ENCODE data around the gene GLB1L2.

The GLB1L2 gene

DNA sequence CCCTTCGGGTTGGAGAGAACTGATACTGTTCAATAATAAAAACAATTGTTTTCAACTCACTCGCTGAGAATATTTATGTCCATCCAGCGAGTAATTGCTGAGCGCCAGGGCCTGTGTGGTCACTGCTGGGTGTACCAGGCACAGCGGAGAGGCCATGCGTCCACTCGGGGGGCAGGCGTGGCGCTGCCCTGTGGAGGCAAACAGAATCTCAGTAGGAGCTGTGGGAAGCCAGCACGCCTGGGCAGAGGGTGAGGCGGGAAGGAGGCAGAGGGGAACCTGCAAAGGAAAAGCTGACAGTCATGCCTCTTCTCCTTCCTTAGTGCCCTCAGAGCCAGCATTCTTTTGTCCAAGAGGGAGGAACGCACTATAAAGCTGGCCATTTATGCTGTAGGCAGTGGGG is 44.2 kb upstream of the GLB1L2 start:
- H4K20me1 ChIP-seq (ENCODE audit: insufficient read depth, low read length, poor library complexity, severe bottlenecking) = no peaks in the 10 kb centered on the region
- H3K27me3 ChIP-seq (ENCODE audit: insufficient read depth, low read length, poor library complexity, severe bottlenecking) = no peaks in the 10 kb centered on the region
- no peak overlapping the region for H3K9ac ChIP-seq (ENCODE audit: low read depth, low read length, poor library complexity, severe bottlenecking)
- no peaks in the 10 kb centered on the region for H3K79me2 ChIP-seq (ENCODE audit: insufficient read depth, low read length)
- no peaks in the 10 kb centered on the region for H3K9me3 ChIP-seq (ENCODE audit: insufficient read depth, low read depth, low read length)
- no peaks in the 10 kb centered on the region for H3K36me3 ChIP-seq (ENCODE audit: insufficient read depth, low read length)
- H3K4me3 ChIP-seq (ENCODE audit: low read length, poor library complexity, severe bottlenecking) = no peak overlapping the region
- no peak overlapping the region for H2AFZ ChIP-seq (ENCODE audit: low read length)
- TF ChIP-seq EZH2phosphoT487 (IDR thresholded peaks at IDR 0.05; ENCODE audit: borderline replicate concordance) = no peak
- TF ChIP-seq, protein P1, sequence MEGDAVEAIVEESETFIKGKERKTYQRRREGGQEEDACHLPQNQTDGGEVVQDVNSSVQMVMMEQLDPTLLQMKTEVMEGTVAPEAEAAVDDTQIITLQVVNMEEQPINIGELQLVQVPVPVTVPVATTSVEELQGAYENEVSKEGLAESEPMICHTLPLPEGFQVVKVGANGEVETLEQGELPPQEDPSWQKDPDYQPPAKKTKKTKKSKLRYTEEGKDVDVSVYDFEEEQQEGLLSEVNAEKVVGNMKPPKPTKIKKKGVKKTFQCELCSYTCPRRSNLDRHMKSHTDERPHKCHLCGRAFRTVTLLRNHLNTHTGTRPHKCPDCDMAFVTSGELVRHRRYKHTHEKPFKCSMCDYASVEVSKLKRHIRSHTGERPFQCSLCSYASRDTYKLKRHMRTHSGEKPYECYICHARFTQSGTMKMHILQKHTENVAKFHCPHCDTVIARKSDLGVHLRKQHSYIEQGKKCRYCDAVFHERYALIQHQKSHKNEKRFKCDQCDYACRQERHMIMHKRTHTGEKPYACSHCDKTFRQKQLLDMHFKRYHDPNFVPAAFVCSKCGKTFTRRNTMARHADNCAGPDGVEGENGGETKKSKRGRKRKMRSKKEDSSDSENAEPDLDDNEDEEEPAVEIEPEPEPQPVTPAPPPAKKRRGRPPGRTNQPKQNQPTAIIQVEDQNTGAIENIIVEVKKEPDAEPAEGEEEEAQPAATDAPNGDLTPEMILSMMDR (conservative IDR thresholded peaks at IDR 0.05; ENCODE audit: low read length) = no peak
- H3K9me2 ChIP-seq (replicated peaks; ENCODE audit: low read depth, low read length) = no peaks in the 10 kb centered on the region
- no peaks in the 10 kb centered on the region for H3F3A ChIP-seq (ENCODE audit: low read depth)
- H3K4me2 ChIP-seq (ENCODE audit: low read depth, low read length, poor library complexity, severe bottlenecking) = no peak overlapping the region
- peaks cover 9% of the 10 kb centered on the region for H3K4me1 ChIP-seq (ENCODE audit: insufficient read depth, low read length, poor library complexity, severe bottlenecking)

DNA sequence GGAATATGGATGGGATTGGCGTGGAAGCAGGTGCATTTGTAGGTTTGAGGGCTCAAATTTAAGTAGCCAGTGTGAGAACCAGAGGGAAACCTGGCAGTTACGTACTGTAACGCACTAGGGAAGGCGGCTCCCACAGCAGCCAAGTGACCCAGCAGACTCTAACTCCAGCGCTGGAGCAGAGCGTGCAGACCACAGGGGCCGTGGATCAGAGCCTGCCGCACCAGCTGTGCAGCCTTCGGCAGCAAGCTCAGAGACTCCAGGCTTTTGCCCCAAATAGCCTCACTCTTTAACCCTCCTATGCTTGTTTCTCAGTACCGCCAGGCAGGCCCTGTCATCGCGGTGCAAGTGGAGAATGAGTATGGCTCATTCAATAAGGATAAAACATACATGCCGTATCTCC is 43.3 kb upstream of the GLB1L2 start:
- Histone ChIP-seq H3K4me1 (ENCODE audit: insufficient read depth, low read length, poor library complexity, severe bottlenecking) (peaks cover 9% of the 10 kb centered on the region), H3K4me2 (ENCODE audit: low read depth, low read length, poor library complexity, severe bottlenecking) (no peak overlapping the region), H4K20me1 (ENCODE audit: insufficient read depth, low read length, poor library complexity, severe bottlenecking) (no peaks in the 10 kb centered on the region), H3K27me3 (ENCODE audit: insufficient read depth, low read length, poor library complexity, severe bottlenecking) (no peaks in the 10 kb centered on the region), H3K9me2 (replicated peaks; ENCODE audit: low read depth, low read length) (no peaks in the 10 kb centered on the region), H3K36me3 (ENCODE audit: insufficient read depth, low read length) (no peaks in the 10 kb centered on the region), H3K4me3 (ENCODE audit: low read length, poor library complexity, severe bottlenecking) (no peak overlapping the region), H2AFZ (ENCODE audit: low read length) (no peak overlapping the region), H3K9me3 (ENCODE audit: insufficient read depth, low read depth, low read length) (no peaks in the 10 kb centered on the region), H3K9ac (ENCODE audit: low read depth, low read length, poor library complexity, severe bottlenecking) (no peak overlapping the region), H3F3A (ENCODE audit: low read depth) (no peaks in the 10 kb centered on the region), H3K79me2 (ENCODE audit: insufficient read depth, low read length) (no peaks in the 10 kb centered on the region)
- TF ChIP-seq EZH2phosphoT487 (IDR thresholded peaks at IDR 0.05; ENCODE audit: borderline replicate concordance) = no peak
- TF ChIP-seq, protein P1 (conservative IDR thresholded peaks at IDR 0.05; ENCODE audit: low read length) = no peak

DNA sequence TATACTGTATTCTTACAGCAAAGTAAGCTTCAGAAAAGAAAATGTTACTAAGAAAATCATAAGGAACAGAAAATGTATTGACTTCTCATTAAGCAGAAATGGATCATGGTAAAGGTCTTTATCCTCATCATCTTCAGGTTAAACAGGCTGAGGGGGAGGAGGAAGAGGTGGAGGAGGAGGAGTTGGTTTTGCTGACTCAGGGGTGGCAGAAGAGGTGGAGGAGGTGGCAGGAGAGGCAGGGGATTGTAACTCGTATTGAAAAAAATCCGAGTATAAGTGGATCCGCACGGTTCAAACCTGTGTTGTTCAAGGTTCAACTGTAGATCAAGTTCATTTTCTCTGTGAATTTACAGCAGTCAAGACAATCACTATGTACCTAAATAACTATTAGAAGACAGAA is 42.6 kb upstream of the GLB1L2 start:
- no peaks in the 10 kb centered on the region for H3K9me2 ChIP-seq (replicated peaks; ENCODE audit: low read depth, low read length)
- H3K27me3 ChIP-seq (ENCODE audit: insufficient read depth, low read length, poor library complexity, severe bottlenecking) = no peaks in the 10 kb centered on the region
- no peak overlapping the region for H2AFZ ChIP-seq (ENCODE audit: low read length)
- no peaks in the 10 kb centered on the region for H4K20me1 ChIP-seq (ENCODE audit: insufficient read depth, low read length, poor library complexity, severe bottlenecking)
- H3K4me1 ChIP-seq (ENCODE audit: insufficient read depth, low read length, poor library complexity, severe bottlenecking) = peaks cover 9% of the 10 kb centered on the region
- no peaks in the 10 kb centered on the region for H3F3A ChIP-seq (ENCODE audit: low read depth)
- H3K9ac ChIP-seq (ENCODE audit: low read depth, low read length, poor library complexity, severe bottlenecking) = no peak overlapping the region
- H3K36me3 ChIP-seq (ENCODE audit: insufficient read depth, low read length) = no peaks in the 10 kb centered on the region
- no peaks in the 10 kb centered on the region for H3K79me2 ChIP-seq (ENCODE audit: insufficient read depth, low read length)
- peak overlapping the region; percentile 13 for H3K4me2 ChIP-seq (ENCODE audit: low read depth, low read length, poor library complexity, severe bottlenecking)
- H3K4me3 ChIP-seq (ENCODE audit: low read length, poor library complexity, severe bottlenecking) = no peak overlapping the region
- no peak for TF ChIP-seq EZH2phosphoT487 (IDR thresholded peaks at IDR 0.05; ENCODE audit: borderline replicate concordance)
- TF ChIP-seq, protein P1 (conservative IDR thresholded peaks at IDR 0.05; ENCODE audit: low read length) = no peak
- no peaks in the 10 kb centered on the region for H3K9me3 ChIP-seq (ENCODE audit: insufficient read depth, low read depth, low read length)
